SK-N-MC (cell line): ENCODE measurements around the gene RSRC1.

Experiments used
- EZH2 ChIP-seq: fragments of 200-600 bp; sonication (generic); IDR thresholded peaks from one replicate; pipeline ENCODE4 v1.6.1; 2017; ENCODE audit warnings: antibody characterized with exemption
- FOXP2 ChIP-seq: optimal IDR thresholded peaks from 2 replicates; pipeline ENCODE3; 2011; ENCODE audit warnings: mild to moderate bottlenecking, moderate library complexity; ENCODE audit not compliant: insufficient read depth; ENCODE audit errors: extremely low read length, control extremely low read depth
- POLR2AphosphoS5 ChIP-seq: IDR thresholded peaks from 2 replicates; pipeline ENCODE4 v1.6.1; 2012; ENCODE audit warnings: mild to moderate bottlenecking, low read depth, low read length, borderline replicate concordance

DNA sequence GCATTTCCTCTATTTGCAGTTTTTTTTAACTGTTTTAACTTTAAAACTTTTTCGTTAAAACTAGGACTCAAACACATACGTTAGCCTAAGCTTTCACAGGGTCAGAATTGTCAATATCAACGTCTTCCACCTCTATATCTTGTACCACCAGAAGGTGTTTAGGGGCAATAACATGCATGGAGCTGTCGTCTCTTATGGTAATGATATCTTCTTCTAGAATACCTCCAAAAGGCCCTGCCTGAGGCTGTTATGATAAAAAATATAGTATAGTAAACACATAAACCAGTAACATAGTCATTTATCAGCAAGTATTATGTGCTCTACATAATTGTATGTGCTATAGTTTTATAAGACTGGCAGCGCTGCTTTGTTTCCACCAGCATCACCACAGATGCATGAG lies 384.8 kb downstream of the RSRC1 start:
- no peak for TF ChIP-seq EZH2
- TF ChIP-seq POLR2AphosphoS5: no peak
- TF ChIP-seq FOXP2: no peak
